ENCODE results near the gene FUT3. TPM values are rescaled to one million over a fixed set of nuclear protein-coding genes. Genes with fewer than 3 reads are reported as not detected.

FUT3 gene
- total and polyA plus RNA-seq, 4 experiments from 2014 or later, result 0.15 TPM; not detected in 3

GRCh38 chr19:5832527-5833216 lies 18.6 kb downstream of the FUT3 start:
- Histone ChIP-seq H3K9me3 (ENCODE audit: control insufficient read depth in 1 of 2, low read length in 2 of 2) (no peaks in the 10 kb centered on the region), H3K4me1 (ENCODE audit: insufficient read depth, low read length) (peaks cover 12% of the 10 kb centered on the region), H3K36me3 (ENCODE audit: insufficient read depth, low read length) (no peaks in the 10 kb centered on the region), H3K27ac (ENCODE audit: low read depth, low read length) (no peak overlapping the region), H3K27me3 (ENCODE audit: insufficient read depth, low read length) (no peaks in the 10 kb centered on the region), H3K4me3 (ENCODE audit: low read length in 2 of 2) (no peak overlapping the region)
- ChIA-PET POLR2A (ENCODE audit: partially characterized antibody) (no interaction called here), CTCF (ENCODE audit: partially characterized antibody) (no interaction called here)
- Mint-ChIP-seq H3K4me3 (no peak overlapping the region), H3K36me3 (peaks cover 0 to 3% of the 10 kb centered on the region in 2 donors), H3K9me3 (peaks cover 0 to 3% (median 0%) of the 10 kb centered on the region in 8 donors), H3K27ac (no peak overlapping the region), H3K27me3 (peaks cover 3% of the 10 kb centered on the region in 2 donors), H3K4me1 (peaks cover 0 to 9% (median 5%) of the 10 kb centered on the region in 4 donors)
- no peak for DNase-seq
- intact Hi-C loops (cut with micrococcal nuclease), result no loop called here

- Histone ChIP-seq H3K36me3 (ENCODE audit: insufficient read depth, low read length) (no peaks in the 10 kb centered on the region), H3K4me3 (ENCODE audit: low read length in 2 of 2) (no peak overlapping the region), H3K9me3 (ENCODE audit: control insufficient read depth in 1 of 2, low read length in 2 of 2) (no peaks in the 10 kb centered on the region), H3K4me1 (ENCODE audit: insufficient read depth, low read length) (peaks cover 17% of the 10 kb centered on the region), H3K27me3 (ENCODE audit: insufficient read depth, low read length) (no peaks in the 10 kb centered on the region), H3K27ac (ENCODE audit: low read depth, low read length) (no peak overlapping the region)
- intact Hi-C loops (cut with micrococcal nuclease), result no loop called here
- H3K4me3 Mint-ChIP-seq, result no peak overlapping the region
- H3K36me3 Mint-ChIP-seq, result peaks cover 0 to 3% of the 10 kb centered on the region in 2 donors
- POLR2A ChIA-PET (ENCODE audit: partially characterized antibody), result no interaction called here
- peaks cover 3 to 13% (median 8%) of the 10 kb centered on the region in 4 donors for H3K4me1 Mint-ChIP-seq
- no peak overlapping the region for H3K27ac Mint-ChIP-seq
- peaks cover 1 to 3% of the 10 kb centered on the region in 2 donors for H3K27me3 Mint-ChIP-seq
- H3K9me3 Mint-ChIP-seq, result peaks cover 0 to 3% (median 0%) of the 10 kb centered on the region in 8 donors
- DNase-seq, result no peak
- CTCF ChIA-PET (ENCODE audit: partially characterized antibody), result no interaction called here
These were observed 19.2 kb downstream of the FUT3 start for GRCh38 chr19:5832061-5832460.

- Histone ChIP-seq H3K4me3 (ENCODE audit: low read length in 2 of 2) (no peak overlapping the region), H3K27me3 (ENCODE audit: insufficient read depth, low read length) (no peaks in the 10 kb centered on the region), H3K27ac (ENCODE audit: low read depth, low read length) (no peak overlapping the region), H3K4me1 (ENCODE audit: insufficient read depth, low read length) (peaks cover 22% of the 10 kb centered on the region), H3K36me3 (ENCODE audit: insufficient read depth, low read length) (no peaks in the 10 kb centered on the region), H3K9me3 (ENCODE audit: control insufficient read depth in 1 of 2, low read length in 2 of 2) (no peaks in the 10 kb centered on the region)
- Mint-ChIP-seq H3K4me3 (no peak overlapping the region), H3K27ac (no peak overlapping the region), H3K9me3 (peaks cover 0 to 3% (median 0%) of the 10 kb centered on the region in 8 donors), H3K27me3 (peaks cover 1 to 3% of the 10 kb centered on the region in 2 donors), H3K4me1 (peaks cover 3 to 17% (median 10%) of the 10 kb centered on the region in 4 donors), H3K36me3 (peaks cover 0 to 3% of the 10 kb centered on the region in 2 donors)
- DNase-seq, result no peak
- CTCF ChIA-PET (ENCODE audit: partially characterized antibody), result interaction anchor here (1.5 kb wide), 1 partner anchor 27 kb away, joined by 5 read pairs; no protein-coding TSS in a partner anchor
- intact Hi-C loops (cut with micrococcal nuclease), result no loop called here
- POLR2A ChIA-PET (ENCODE audit: partially characterized antibody), result no interaction called here
These were observed 20.1 kb downstream of the FUT3 start for GRCh38 chr19:5831159-5831558.

GRCh38 chr19:5829567-5830310 lies 21.5 kb downstream of the FUT3 start:
- intact Hi-C loops (cut with micrococcal nuclease), result loop anchor here (2.0 kb wide), 1 partner anchor 25 kb away; the partner anchor contains the start of gene NRTN
- H3K36me3 Mint-ChIP-seq, result peaks cover 0 to 3% of the 10 kb centered on the region in 2 donors
- no peak for DNase-seq
- POLR2A ChIA-PET (ENCODE audit: partially characterized antibody), result interaction anchor here (2.2 to 3.2 kb wide), 4 partner anchors 39 to 138 kb away, joined by 9 to 54 read pairs (median 16); partner anchors contain the start of genes DUS3L, NDUFA11 and VMAC
- peak overlapping the region in 2 of 7 donors; percentile 16 to 91 for H3K27ac Mint-ChIP-seq
- H3K27me3 Mint-ChIP-seq, result peaks cover 1 to 3% of the 10 kb centered on the region in 2 donors
- H3K9me3 Mint-ChIP-seq, result peaks cover 0 to 2% (median 0%) of the 10 kb centered on the region in 8 donors
- H3K4me1 Mint-ChIP-seq, result peaks cover 3 to 17% (median 10%) of the 10 kb centered on the region in 4 donors
- Histone ChIP-seq H3K36me3 (ENCODE audit: insufficient read depth, low read length) (no peaks in the 10 kb centered on the region), H3K27ac (ENCODE audit: low read depth, low read length) (no peak overlapping the region), H3K9me3 (ENCODE audit: control insufficient read depth in 1 of 2, low read length in 2 of 2) (no peaks in the 10 kb centered on the region), H3K27me3 (ENCODE audit: insufficient read depth, low read length) (no peaks in the 10 kb centered on the region), H3K4me1 (ENCODE audit: insufficient read depth, low read length) (peaks cover 22% of the 10 kb centered on the region), H3K4me3 (ENCODE audit: low read length in 2 of 2) (no peak overlapping the region)
- CTCF ChIA-PET (ENCODE audit: partially characterized antibody), result interaction anchor here (2.9 kb wide), 1 partner anchor 26 kb away, joined by 22 read pairs; the partner anchor contains the start of gene NRTN
- H3K4me3 Mint-ChIP-seq, result peak overlapping the region in 6 of 8 donors; percentile 30 to 69 (median 52)

- intact Hi-C loops (cut with micrococcal nuclease), result loop anchor here (1.0 to 2.0 kb wide), 3 partner anchors 24 to 75 kb away; partner anchors contain the start of genes DUS3L, NRTN and VMAC
- Mint-ChIP-seq H3K4me3 (peak overlapping the region; percentile 92 to 99 (median 96)), H3K27ac (peak overlapping the region; percentile 95 to 97 (median 95)), H3K4me1 (peaks cover 3 to 17% (median 10%) of the 10 kb centered on the region in 4 donors), H3K27me3 (peaks cover 0 to 3% of the 10 kb centered on the region in 2 donors), H3K36me3 (peaks cover 0 to 3% of the 10 kb centered on the region in 2 donors), H3K9me3 (peaks cover 0 to 2% (median 0%) of the 10 kb centered on the region in 8 donors)
- POLR2A ChIA-PET (ENCODE audit: partially characterized antibody), result interaction anchor here (0.6 to 3.2 kb wide), 16 partner anchors 21 to 206 kb away, joined by 3 to 54 read pairs (median 6); partner anchors contain the start of genes CATSPERD, DUS3L, LONP1 and NDUFA11
- Histone ChIP-seq H3K4me1 (ENCODE audit: insufficient read depth, low read length) (peaks cover 22% of the 10 kb centered on the region), H3K27ac (ENCODE audit: low read depth, low read length) (peak overlapping the region; percentile 49), H3K27me3 (ENCODE audit: insufficient read depth, low read length) (no peaks in the 10 kb centered on the region), H3K36me3 (ENCODE audit: insufficient read depth, low read length) (no peaks in the 10 kb centered on the region), H3K9me3 (ENCODE audit: control insufficient read depth in 1 of 2, low read length in 2 of 2) (no peaks in the 10 kb centered on the region), H3K4me3 (ENCODE audit: low read length in 2 of 2) (peak overlapping the region; percentile 68 to 73)
- no peak for DNase-seq
- CTCF ChIA-PET (ENCODE audit: partially characterized antibody), result interaction anchor here (1.0 to 2.9 kb wide), 5 partner anchors 22 to 193 kb away, joined by 3 to 22 read pairs (median 5); partner anchors contain the start of genes NDUFA11 and NRTN
These were observed 22.3 kb downstream of the FUT3 start for GRCh38 chr19:5828661-5829566.

- Mint-ChIP-seq H3K9me3 (peaks cover 0 to 2% (median 0%) of the 10 kb centered on the region in 8 donors), H3K27ac (peak overlapping the region; percentile 95 to 97 (median 95)), H3K4me3 (peak overlapping the region; percentile 92 to 99 (median 96)), H3K4me1 (peaks cover 3 to 17% (median 10%) of the 10 kb centered on the region in 4 donors), H3K27me3 (peaks cover 0 to 3% of the 10 kb centered on the region in 2 donors), H3K36me3 (peaks cover 0 to 3% of the 10 kb centered on the region in 2 donors)
- H3K9me3 ChIP-seq (ENCODE audit: control insufficient read depth in 1 of 2, low read length in 2 of 2), result no peaks in the 10 kb centered on the region
- peak overlapping the region; percentile 68 to 73 for H3K4me3 ChIP-seq (ENCODE audit: low read length in 2 of 2)
- POLR2A ChIA-PET (ENCODE audit: partially characterized antibody), result interaction anchor here (0.6 to 3.2 kb wide), 17 partner anchors 20 to 205 kb away, joined by 3 to 54 read pairs (median 6); partner anchors contain the start of genes CATSPERD, DUS3L, LONP1 and NDUFA11
- peak overlapping the region; percentile 49 for H3K27ac ChIP-seq (ENCODE audit: low read depth, low read length)
- CTCF ChIA-PET (ENCODE audit: partially characterized antibody), result interaction anchor here (0.9 to 2.9 kb wide), 6 partner anchors 22 to 194 kb away, joined by 3 to 22 read pairs (median 4); partner anchors contain the start of genes CATSPERD, LONP1, NDUFA11 and NRTN
- no peaks in the 10 kb centered on the region for H3K36me3 ChIP-seq (ENCODE audit: insufficient read depth, low read length)
- H3K27me3 ChIP-seq (ENCODE audit: insufficient read depth, low read length), result no peaks in the 10 kb centered on the region
- intact Hi-C loops (cut with micrococcal nuclease), result loop anchor here (1.0 to 2.0 kb wide), 3 partner anchors 23 to 76 kb away; partner anchors contain the start of genes DUS3L, NRTN and VMAC
- DNase-seq, result peak; percentile 91 to 96 (median 92)
- peaks cover 22% of the 10 kb centered on the region for H3K4me1 ChIP-seq (ENCODE audit: insufficient read depth, low read length)
These were observed 23.2 kb downstream of the FUT3 start for GRCh38 chr19:5827891-5828660.
